Measurements from ENCODE around the gene TNNI3.

Gene TNNI3

GRCh38 chr19:55196803-55197202, 39.3 kb upstream of the TNNI3 start:
- DNase-seq (ENCODE audit: low read depth), result no peak
- H3K4me3 ChIP-seq (ENCODE audit: low read depth, low read length), result no peak overlapping the region
- TF ChIP-seq CTCF (IDR thresholded peaks at IDR 0.05; ENCODE audit: control insufficient read depth, extremely low read depth, insufficient read depth), result no peak

- no peak overlapping the region for H3K4me3 ChIP-seq (ENCODE audit: low read depth, low read length)
- no peak for TF ChIP-seq CTCF (IDR thresholded peaks at IDR 0.05; ENCODE audit: control insufficient read depth, extremely low read depth, insufficient read depth)
- DNase-seq (ENCODE audit: low read depth), result no peak
Observed at GRCh38 chr19:55193481-55193880, 35.9 kb upstream of the TNNI3 start.

- DNase-seq (ENCODE audit: low read depth), result no peak
- TF ChIP-seq CTCF (IDR thresholded peaks at IDR 0.05; ENCODE audit: control insufficient read depth, extremely low read depth, insufficient read depth), result no peak
- H3K4me3 ChIP-seq (ENCODE audit: low read depth, low read length), result no peak overlapping the region
Observed at GRCh38 chr19:55189403-55189835, 31.9 kb upstream of the TNNI3 start.

GRCh38 chr19:55188625-55189024, 31.1 kb upstream of the TNNI3 start:
- no peak overlapping the region for H3K4me3 ChIP-seq (ENCODE audit: low read depth, low read length)
- no peak for DNase-seq (ENCODE audit: low read depth)
- TF ChIP-seq CTCF (IDR thresholded peaks at IDR 0.05; ENCODE audit: control insufficient read depth, extremely low read depth, insufficient read depth), result no peak

GRCh38 chr19:55186080-55186479, 28.5 kb upstream of the TNNI3 start:
- TF ChIP-seq CTCF (IDR thresholded peaks at IDR 0.05; ENCODE audit: control insufficient read depth, extremely low read depth, insufficient read depth), result no peak
- no peak for DNase-seq (ENCODE audit: low read depth)
- H3K4me3 ChIP-seq (ENCODE audit: low read depth, low read length), result no peak overlapping the region

GRCh38 chr19:55181740-55182139, 24.2 kb upstream of the TNNI3 start:
- no peak overlapping the region for H3K4me3 ChIP-seq (ENCODE audit: low read depth, low read length)
- no peak for DNase-seq (ENCODE audit: low read depth)
- no peak for TF ChIP-seq CTCF (IDR thresholded peaks at IDR 0.05; ENCODE audit: control insufficient read depth, extremely low read depth, insufficient read depth)

GRCh38 chr19:55179606-55180484, 22.3 kb upstream of the TNNI3 start, which contains the start of gene SYT5:
TSS of gene SYT5 (minus strand) at chr19:55180289. CDS start at chr19:55179041, 1,248 bp downstream.
- H3K4me3 ChIP-seq (ENCODE audit: low read depth, low read length), result no peak within 1 kb of the TSS
- no peak for DNase-seq (ENCODE audit: low read depth)
- no peak for TF ChIP-seq CTCF (IDR thresholded peaks at IDR 0.05; ENCODE audit: control insufficient read depth, extremely low read depth, insufficient read depth)

Measured in LNCaP clone FGC (cell line).